Body of pancreas (tissue), 4 donors: ENCODE measurements around the gene KCNIP4.
"Not testable (repeated sequence)": the region's sequence is repeated elsewhere in the genome, so short reads cannot be mapped to it uniquely, and the experiment has no call there.

Experiments used
- CTCF ChIP-seq, 7 experiments: fragments of 450-650 bp in 4 of 7; fragments of 200-600 bp in 3 of 7; sonication (generic) in 3 of 7; IDR thresholded peaks; one replicate each; pipeline ENCODE4 v1.5.1; 2016 to 2019; ENCODE audit warnings: antibody characterized with exemption in 7 of 7
- POLR2A ChIP-seq, 3 donors: fragments of 450-650 bp; IDR thresholded peaks; one replicate each; pipeline ENCODE4 v1.6.1; 2016; ENCODE audit warnings: antibody characterized with exemption in 3 of 3, mild to moderate bottlenecking in 2 of 3

GRCh38 chr4:20746000-20746399, 1202.6 kb downstream of the KCNIP4 start:
- not testable (repeated sequence) for TF ChIP-seq CTCF, POLR2A (IDR thresholded peaks at IDR 0.05)
